Measurements from ENCODE around the gene THNSL1.

The THNSL1 gene

GRCh38 chr10:25061125-25061524 is 44.7 kb downstream of the THNSL1 start:
- DNase-seq, result no peak

GRCh38 chr10:25061711-25062449 is 45.5 kb downstream of the THNSL1 start:
- DNase-seq, result no peak

DNA sequence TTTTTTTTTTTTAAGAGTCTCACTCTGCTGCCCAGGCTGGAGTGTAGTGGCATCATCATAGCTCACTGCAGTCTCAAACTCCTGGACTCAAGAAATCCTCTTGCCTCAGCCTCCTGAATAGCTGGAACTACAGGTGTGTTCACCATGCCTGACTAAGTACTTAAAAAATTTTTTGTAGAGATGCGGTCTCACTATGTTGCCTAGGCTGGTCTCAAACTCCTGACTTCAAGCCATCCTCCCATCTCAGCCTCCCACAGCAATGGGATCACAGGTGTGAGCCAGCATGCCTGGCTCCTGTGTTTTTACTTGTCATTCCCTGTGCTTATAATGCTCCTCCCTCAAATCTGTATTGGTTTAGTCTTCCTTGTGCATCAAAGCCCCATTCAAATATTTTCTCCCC is 46.7 kb downstream of the THNSL1 start:
- no peak for DNase-seq

DNA sequence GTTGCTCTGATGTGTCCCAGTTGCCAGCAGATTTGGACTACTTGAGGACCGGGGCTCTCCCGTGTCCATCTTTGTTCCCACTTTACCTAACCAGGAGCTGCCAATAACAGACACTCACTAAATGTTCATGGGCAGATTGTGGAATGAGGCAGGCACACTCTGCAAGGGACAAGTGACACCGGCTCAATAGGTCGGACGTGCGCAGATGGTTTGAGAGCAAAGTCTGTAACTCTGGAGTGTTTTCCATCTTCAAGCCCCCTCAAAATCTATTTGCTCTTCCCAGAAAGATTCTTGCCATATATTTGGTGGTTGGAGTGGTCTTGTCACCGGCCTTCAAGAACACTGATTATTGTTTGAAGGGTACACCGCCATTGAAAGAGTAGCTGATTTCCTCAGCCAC is 47.2 kb downstream of the THNSL1 start:
- DNase-seq, result no peak

DNA sequence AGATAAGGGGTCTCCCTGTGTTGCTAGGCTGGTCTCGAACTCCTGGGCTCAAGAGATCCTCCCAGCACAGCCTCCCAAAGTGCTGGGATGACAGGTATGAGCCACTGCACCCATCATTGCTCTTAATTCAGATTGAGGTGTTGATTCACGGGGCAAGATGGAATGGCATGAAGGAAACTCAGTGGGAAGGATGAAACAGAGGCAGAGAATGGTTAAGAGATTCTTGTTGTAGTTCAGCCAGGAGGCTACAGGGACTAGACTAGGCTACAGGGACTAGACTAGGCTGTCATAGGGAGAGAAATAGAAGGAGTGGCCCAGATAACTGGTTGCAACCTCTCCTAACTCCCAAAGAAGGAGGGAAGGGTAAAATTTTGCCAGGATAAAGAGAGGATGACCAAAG is 48.0 kb downstream of the THNSL1 start:
- DNase-seq, result no peak

GRCh38 chr10:25065761-25066476 is 49.5 kb downstream of the THNSL1 start:
- no peak for DNase-seq

DNA sequence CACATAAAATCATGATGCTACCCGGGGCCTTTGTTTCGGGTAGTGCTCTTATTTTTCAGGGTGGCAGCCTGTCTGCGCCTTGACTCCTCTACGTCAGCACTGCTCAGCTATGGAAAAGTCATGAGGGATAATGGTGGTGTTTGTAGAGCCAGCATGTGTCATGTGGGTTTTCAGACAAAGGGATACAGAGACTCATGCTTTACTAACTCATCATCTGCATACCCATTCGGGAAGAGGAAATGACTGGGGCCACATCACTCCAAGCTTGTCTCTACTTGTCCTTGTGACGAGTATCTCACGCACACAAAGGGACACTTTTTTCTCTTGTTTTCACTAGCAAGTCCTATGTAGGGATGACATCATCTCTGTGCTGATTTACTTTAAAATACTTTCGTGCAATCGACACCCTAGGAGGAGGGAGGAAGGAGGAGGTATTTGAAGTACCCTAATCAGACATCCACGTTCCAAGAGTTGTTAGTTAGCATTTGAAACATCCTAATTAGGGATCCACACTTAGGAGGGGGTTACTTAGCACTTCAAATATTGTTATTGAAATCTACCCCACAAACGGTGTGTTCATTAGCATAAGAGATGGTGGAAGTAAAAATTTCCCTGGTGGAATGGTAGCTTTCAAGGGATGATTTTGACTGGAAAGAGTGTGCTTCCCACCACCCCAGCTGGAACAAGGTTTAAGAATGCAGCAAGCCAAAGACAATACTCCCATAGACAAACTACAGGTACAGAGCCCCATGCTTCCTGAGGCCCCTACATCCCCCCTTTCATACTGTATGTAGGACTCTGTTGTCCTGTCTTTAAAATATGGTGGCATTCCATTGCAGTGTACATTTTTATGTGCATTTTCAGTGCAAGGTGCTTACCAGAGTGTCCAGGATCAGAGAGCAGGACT is 52.0 kb downstream of the THNSL1 start:
- no peak for DNase-seq

- no peak for DNase-seq
Observed at GRCh38 chr10:25071227-25071626, 54.8 kb downstream of the THNSL1 start.

DNA sequence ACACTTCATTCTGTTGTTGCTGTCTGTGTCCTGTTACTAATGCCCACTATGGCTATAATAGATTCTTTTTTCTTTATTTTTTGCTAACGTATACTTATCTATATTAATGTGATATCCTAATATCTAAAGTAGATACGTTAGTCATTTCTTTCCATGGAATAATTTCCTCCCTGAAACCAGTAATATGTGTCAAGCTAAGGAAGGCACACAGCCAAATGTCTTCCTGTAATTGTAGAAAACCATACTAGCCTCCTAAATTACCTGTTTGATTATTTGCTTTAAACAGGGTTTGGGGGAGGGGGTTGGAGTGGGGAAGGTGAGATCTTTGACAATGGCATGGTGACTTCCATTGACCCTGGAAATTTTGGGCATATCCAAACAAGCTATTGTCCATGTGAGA is 56.4 kb downstream of the THNSL1 start:
- no peak for DNase-seq

- no peak for DNase-seq
Observed at GRCh38 chr10:25075825-25076224, 59.4 kb downstream of the THNSL1 start.

Measured in right hindlimb (tissue), 1 donor.